ENCODE measurements around the gene SLC16A4.
A peak's percentile ranks its signal among the peaks of the same experiment; 100 is the strongest.
"Not testable (repeated sequence)": the region's sequence is repeated elsewhere in the genome, so short reads cannot be mapped to it uniquely, and the experiment has no call there.

The SLC16A4 gene

DNA sequence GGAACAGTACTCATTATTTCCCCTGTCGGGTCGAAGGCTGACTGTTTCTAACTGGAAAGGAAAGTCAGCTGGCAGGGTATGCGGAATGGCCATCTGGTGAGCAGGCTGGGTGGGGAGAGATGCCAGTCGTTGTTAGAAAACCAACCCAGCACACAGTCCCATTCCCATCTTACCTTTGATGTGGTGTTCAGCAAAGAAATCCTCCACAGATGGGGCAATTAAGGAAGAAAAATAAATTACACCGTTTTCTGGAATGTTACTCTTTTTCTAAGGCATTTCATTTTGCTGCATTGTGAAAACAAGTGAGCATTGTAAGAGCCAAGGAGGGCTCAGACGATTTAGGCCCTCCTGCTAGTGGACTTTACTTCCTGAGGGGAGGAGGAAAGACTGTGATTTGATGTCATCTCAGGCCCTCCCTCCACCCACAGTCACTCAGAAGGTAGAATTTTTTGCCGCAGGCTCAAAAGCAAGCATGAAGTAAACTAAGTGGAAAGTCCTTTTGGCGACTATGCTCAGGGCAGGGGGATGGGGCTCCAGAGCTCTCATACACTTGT is at the start of gene SLC16A4:
Gene SLC16A4, minus strand, starts transcription at position 335 of the 554 bp plus-strand sequence. CDS start 1,703 bp downstream, outside the sequence.
- no peak for DNase-seq (ENCODE audit: low read depth in 2 of 2)

DNA sequence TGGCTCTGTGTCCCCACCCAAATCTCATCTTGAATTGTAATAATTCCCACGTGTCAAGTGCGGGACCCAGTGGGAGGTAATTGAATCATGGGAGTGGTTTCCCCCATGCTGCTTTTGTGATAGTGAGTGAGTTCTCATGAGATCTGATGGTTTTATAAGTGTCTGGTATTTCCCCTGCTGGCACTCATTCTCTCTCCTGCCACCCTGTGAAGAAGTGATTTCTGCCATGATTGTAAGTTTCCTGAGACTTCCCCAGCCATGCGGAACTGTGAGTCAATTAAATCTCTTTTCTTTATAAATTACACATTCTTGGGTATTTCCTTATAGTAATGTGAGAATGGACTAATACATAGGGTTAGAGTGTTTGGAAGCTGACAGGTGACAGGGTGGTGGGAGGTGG is 49.0 kb upstream of the SLC16A4 start:
- not testable (repeated sequence) for DNase-seq (ENCODE audit: low read depth in 2 of 2)

DNA sequence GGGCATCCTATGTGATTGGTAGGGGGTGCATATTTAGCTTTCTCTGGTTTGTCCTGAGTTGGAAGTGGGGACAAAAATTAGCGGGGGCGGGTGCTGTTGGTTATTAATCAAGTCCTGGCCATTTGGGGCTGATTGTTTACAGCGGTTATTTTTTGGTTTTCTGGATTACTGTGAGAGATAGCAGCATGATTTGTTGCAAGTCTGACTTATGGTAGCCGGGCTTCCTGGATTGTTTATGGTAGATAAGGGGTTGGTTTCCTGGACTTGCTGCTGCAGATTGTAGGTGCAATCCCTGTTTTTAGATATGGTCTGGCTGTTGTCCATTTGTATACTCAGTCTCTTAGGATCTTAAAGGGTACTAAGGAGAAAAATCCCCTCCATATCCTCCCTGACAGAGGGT is 48.1 kb upstream of the SLC16A4 start:
- no peak for DNase-seq (ENCODE audit: low read depth in 2 of 2)

DNA sequence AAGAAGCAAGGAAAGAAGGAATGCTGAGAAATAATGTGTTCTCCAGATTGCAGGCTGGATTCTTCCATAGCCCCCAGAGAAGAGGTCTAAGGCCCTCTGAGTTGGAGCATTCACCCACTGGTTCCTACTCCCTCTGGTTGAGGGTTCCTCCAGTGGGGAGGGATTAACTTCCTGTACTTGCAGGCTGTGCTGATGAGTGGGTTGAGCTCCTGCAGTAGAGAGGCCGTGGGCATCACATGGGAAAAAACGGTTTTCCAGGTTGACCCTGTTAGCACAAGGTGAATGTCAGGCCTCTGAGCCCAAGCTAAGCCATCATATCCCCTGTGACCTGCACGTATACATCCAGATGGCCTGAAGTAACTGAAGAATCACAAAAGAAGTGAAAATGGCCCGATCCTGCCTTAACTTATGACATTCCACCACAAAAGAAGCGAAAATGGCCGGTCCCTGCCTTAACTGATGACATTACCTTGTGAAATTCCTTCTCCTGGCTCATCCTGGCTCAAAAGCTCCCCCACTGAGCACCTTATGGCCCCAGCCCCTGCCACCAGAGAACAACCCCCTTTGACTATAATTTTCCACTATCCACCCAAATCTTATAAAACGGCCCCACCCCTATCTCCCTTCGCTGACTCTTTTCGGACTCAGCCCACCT is 46.9 kb upstream of the SLC16A4 start:
- not testable (repeated sequence) for DNase-seq (ENCODE audit: low read depth in 2 of 2)

DNA sequence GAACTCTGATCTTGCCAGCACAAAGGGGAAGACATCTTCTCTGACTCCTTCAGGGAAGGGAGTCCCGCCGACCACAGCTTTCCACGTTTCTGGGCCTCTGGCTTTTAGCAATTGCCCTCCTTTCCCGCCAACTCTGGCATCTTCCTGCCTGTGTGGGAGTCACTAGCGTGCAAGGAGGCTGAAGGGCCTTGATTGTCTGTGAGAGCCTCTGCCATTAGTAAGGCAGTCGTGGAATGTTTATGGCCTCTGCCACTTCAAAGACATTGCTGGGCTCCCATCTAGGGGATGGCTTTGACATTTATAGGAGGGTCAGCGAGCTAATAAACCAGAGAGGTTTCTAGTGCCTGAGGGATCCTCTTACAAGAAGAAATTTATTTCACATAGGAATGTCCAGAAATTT is 45.8 kb upstream of the SLC16A4 start:
- DNase-seq (ENCODE audit: low read depth in 2 of 2): no peak

DNA sequence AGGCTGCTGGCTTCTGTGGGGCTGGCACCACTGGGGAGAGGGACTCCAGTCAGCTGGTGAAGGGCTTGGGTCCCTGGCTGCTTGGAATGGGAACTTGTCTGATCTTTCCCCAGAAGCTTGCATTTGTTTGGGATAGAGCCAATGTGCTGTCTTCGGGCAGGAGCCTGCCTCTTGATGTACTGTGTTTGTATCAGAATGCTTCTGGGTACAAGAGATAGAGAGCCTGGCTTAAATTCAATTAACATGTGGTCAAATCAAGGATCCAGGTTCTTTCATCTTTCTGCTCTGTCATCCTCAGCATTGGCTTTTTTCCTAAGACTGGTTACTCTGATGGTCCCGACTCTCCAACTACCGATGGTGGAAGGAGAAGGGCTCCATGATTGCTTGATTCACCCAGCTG is 44.1 kb upstream of the SLC16A4 start:
- no peak for DNase-seq (ENCODE audit: low read depth in 2 of 2)

DNA sequence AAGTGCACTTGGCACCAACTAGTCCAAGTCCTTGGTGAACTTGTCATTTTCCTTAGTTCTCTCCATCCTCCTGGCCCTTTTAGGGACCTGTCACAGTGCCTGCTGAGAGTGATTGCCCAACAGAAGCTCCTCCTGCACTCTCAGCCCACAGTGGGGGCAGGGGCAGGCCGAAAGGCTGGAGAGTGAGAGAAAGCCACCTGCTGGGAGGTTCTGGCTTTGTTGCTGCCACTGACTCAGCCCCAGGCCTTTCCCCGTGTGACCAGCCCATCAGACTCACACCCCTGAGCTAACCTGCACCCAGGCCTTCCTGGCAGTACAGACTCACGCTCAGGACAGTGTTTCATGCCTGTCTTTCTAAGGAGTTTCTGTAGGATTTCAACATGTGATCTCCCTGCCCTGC is 43.0 kb upstream of the SLC16A4 start:
- no peak for DNase-seq (ENCODE audit: low read depth in 2 of 2)

DNA sequence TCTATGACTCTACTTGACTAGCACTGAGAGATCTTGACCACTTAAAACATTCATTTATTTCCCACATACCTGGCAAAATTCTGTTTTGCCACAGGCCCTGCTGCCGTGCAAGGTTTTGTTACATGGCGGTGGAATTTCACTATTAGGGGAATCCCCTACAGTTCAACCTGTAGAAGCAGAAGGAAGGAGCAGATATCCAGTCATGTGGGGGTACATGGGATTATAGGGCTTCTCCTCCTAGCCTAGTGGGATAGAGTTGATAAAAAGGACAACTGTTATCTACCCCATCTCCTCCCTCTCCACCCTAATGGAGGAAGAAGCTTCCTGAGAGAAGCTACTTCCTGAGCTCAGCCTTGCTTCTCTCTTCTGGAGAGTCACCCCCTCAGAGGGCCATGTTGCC is 42.4 kb upstream of the SLC16A4 start:
- DNase-seq (ENCODE audit: low read depth in 2 of 2): no peak

DNA sequence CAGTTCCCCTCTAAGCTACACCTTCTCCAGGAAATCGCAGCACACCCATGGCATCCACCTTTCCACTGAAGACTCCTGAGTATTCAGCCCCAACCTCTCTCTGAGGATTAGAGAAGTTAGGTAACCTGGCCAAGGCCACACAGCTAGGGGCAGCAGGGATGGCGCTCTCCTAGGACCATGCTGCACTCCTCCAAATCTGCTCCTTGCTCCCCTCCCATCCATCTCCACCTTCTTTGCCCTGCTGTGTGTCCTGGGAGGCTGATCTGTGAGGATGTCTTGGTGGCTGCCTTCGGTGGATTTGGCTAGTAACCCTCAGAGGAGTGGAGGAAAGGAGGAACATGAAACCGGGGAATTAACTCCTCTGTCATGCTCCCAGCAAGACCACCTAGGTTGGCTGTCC is 40.1 kb upstream of the SLC16A4 start:
- DNase-seq (ENCODE audit: low read depth in 2 of 2): no peak

DNA sequence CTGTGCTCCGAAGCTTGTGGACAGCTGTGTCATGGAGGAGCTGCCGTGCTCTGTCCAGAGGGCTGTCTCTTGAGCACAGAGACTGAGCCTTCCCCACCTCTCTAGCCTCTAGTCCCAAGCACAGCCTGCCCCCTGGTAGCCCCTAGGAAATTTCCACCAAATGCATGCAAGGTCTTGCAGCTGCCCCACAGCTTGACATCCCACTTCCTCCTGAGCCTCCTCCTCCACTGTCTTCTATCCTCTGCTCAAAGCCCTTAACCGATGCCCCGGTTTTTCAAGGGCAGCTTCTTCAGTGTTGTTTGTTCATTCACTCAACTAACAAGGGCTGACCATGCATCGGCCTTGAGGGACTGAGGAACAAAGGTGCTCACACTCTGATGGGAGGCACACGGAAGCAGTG is 39.5 kb upstream of the SLC16A4 start:
- DNase-seq (ENCODE audit: low read depth in 2 of 2): no peak

DNA sequence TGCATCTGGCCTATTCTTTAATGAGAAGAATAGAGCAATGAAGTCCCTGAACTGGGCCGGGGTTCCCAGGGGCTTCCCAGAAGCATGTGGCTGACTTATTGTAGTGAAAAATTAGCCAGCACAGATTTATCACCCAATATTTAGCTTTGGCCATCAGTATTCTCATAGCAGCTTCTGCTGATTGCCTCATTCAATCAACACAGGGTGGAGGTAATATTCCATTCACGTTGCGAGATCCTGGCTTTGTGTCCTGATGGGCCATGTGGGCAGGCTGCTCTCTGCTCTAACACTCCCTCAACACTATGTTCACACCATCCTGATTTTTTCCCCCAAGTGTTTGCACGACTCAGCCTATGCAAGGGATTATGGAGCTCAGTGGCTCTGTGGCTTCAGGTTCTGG is 38.1 kb upstream of the SLC16A4 start:
- no peak for DNase-seq (ENCODE audit: low read depth in 2 of 2)

DNA sequence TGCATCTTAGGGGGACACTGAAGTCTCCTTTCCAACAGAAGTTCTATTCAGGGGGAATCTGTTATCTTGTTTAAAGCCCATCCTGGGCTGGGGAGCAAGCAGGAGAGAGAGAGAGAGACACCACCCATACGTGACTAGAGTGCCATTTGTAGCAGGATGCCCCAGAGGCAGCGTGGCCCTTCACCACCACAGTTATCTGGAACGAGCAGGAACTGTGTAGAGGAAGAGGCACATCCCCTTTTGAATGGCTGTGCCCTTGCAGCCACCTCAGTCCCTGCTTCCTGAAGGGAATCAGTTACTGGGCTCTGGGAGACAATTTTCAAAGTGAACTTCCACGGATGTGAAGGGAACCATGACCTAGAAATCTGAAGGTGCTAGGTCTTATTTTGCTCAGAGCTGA is 36.0 kb upstream of the SLC16A4 start:
- DNase-seq (ENCODE audit: low read depth in 2 of 2): no peak

DNA sequence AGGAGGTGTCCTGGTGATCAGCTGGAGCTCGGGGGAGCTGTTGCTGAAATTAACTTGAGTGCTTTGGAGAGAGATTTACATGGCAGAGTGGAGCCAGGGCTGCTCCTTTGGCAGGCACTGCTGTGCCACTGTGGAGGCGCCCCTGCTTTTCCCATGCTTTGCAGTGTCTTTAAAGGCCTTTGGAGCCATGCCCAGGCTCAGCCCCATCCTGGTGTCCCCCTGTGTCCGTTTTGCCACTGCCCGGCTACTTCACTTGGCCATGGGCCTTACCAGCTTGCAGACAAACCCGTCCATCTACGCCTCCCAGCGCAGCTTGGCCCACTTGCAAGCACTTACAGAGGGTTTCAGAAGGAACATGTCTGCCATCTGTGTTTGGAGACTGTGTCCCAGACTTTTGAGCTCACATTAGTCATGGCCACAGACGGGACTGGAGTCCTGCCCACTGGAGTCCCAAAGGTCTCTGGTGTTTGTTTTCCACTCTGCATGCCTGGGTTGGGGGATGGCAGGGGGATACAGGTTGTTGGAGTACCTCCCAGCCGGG is 34.9 kb upstream of the SLC16A4 start:
- no peak for DNase-seq (ENCODE audit: low read depth in 2 of 2)

DNA sequence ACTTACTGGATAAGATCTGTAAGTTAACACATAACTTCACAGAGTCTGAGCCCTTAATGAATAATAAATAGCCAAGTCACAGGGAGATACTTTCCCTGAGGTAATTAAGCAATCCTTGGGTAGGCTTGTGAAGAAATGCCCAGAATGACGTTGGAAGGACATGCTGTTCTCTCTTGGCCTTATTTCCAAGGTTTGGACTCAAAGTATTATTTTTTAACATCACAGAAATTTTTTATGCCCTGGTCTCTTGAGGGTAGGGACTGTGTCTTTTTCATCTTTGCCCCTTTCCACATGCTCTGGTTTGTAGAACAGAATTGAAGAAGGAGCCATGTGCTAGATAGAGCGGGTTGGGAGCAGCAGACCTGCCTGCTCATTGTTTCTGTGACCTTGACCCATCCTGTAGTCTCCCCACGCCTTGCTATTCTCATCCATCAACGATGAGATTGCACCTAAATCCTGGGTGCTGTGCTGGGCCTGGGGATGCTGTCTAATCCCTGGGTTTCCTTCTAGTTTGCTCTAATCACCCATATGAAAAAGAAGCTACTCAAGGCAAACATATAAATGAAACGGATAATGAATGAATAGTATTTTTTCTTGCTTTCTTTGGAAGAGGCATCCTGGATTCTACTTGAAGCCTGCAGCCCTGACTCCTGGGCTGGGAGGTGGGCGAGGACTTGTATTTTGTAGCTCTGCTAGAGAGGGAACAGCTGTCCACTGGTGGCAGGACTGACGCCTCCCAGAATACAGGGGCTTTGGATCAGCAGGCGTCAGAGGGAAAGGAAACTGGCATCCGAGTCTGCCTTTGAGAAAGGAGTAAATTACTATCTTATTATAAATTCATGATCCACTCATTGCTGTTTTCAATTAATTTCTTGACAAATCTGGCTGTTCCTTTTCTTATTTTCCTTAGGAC is 34.1 kb upstream of the SLC16A4 start:
- no peak for DNase-seq (ENCODE audit: low read depth in 2 of 2)

DNA sequence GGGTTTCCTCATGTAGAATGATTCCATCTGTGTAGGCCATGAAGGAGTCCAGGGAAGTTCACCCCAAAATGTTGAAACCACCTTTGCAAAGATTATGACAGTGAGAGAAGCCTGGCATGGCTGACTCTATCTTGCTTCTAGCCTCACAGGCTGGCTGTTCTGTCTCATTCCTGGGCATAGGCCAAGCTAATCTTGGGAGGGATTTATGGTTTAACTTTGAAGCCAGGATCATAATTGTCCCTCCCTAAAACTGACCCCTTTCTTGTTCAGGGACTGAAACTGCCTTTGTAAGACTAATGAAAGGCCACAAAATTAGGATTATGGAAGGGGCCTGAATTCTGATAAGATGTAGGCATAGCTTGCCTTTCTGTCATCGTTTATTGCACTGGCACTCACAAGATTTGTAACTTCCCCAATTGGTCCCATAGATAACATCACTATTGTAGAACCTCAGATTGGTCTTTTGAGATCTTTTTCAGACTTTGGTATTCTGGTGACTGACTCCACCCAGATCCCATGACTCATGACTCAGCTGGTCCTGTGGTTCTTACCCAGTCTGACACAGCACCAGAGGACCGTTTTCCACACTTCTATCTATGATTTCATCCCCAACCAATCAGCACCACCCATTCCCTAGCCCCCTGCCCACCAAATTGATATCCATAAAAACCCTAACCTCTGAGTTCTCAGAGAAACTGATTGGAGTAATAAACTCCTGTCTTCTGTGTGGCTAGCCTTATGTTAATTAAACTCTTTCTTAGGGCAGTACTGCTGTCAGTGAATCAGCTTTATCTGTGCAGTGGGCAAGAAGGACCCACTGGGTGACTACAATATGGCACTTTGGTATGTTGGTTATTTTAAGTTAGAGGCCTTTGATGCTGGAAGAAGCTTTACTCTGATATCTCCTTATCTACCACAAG is 30.3 kb upstream of the SLC16A4 start:
- peak in 1 of 2 donors; percentile 1 for DNase-seq (ENCODE audit: low read depth in 2 of 2)

DNA sequence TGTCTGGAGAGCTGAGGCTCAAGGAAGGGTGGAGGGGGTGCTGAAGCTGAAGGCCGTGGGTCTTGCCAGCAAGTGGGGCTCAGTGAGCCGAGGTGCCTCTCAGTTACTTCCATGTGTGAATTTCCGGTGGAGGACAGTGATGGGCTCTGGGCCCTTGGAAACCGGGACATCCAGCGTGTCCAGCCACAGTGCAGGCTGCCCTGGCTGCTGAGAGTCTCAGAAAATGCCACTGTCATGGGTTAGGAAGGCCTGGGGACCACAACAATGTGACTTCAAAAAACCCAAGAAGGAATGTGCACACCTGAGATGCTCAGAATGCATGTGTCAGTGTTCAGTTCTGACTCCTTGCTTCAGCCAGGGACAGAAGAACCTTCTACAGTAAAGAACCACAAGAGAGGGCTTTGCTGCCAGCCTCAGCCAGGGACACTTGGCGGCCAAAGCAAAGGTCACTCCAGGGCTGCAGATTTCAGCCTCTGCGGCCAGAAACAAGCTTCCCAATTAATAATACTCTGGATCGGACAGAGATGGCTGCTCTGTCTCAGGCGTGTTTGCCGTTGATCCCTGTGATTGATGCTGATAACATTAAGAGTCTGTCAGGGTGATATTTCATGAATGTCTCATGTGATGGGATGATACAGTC is 29.3 kb upstream of the SLC16A4 start:
- DNase-seq (ENCODE audit: low read depth in 2 of 2): no peak

DNA sequence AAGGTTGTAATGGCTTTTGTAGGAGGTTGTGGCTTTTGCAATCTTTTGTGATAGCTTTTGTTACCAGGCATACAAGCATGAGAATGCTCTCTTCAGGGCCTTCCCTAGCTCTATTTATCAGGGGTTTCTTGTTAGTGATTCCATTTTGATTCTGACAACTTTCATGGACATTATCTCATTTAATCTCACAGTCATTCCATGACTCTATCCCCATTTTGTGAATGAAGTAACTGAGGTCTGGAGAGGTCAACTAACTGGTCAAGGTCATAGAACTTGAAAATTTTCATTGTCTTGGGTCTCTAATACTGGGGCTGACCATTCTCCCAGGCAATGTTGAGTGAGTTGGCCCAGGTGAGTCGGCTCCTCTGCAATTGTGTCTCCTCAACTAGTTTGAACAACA is 27.9 kb upstream of the SLC16A4 start:
- DNase-seq (ENCODE audit: low read depth in 2 of 2): no peak

DNA sequence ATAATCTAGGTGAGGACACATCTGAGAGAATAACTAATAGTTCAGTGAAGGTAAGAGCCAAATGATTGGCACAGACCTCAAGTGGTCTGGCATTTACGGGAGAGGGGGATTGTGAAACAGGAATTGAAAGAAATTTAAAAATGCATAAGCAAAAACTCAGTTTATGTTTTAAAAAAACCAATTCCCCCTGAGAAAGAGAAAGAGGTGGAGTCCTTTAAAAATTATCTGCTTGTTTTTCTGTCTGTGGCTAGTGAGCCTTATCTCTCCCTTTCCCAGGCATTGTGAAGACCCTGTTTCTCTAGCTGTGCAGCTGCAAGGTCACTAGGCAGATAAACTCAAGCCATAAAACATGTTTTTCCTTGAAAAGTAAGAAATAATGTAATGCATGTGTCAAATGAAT is 22.2 kb upstream of the SLC16A4 start:
- DNase-seq (ENCODE audit: low read depth in 2 of 2): not testable (repeated sequence)

DNA sequence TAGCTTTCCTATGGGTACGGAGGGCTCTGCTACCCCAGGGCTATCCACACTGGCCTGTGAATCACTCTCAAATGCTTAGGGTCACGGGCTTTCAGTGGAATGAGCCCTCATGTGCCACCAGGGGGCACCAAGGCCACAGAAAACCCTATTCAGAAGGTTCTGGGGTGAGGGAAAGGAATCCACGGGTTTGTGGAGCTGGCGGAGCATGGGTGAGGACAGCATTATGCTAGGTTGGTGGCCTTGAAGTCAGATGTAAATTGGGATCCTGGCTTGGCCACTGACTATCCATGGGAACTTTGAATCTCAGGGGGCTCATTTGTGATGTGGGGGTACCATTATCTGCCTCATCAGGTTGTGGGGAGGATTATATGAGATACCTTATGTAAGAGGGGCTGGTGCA is 21.8 kb upstream of the SLC16A4 start:
- DNase-seq (ENCODE audit: low read depth in 2 of 2): peak; percentile 13 to 19

DNA sequence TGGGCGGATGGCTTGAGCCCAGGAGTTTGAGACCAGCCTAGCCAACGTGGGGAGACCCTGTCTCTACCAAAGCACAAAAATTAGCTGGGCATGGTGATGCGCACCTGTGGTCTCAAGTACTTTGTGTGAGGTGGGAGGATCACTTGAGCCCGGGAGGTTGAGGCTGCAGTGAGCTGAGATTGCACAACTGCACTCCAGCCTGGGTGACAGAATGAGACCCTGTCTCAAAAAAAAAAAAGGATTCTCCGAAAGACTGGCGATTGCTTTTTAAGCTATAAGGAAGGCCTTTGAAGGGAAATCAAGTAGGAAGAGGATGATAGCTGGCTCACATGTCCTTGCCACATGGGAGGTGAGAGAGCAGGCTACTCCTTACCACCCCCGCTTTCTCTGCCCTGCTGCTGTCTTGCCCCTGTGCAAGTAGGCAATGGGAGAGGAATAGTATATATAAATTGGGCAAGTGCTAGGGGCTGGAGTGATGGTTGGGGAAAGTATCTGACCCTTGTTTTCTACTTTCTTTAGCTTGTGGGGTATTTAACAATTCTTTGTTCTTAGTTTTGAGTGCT is 20.4 kb upstream of the SLC16A4 start:
- DNase-seq (ENCODE audit: low read depth in 2 of 2): no peak

DNA sequence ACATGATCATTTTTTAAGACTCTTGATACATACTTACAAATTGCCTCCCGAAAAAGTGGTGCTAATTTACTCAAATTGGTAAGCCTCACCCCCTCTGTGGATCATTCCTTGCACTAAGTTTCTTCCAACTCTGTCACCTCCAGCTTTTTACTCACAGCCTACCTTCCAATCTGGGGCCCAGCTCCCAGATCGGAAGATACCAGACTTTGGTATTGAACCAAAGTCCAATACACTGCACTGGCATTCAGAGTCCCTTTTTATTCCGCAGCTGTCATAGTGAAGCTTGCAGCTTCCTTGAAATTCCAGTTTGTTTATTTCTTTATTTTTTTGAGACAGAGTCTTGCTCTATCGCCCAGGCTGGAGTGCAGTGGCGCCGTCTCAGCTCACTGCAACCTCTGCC is 18.5 kb upstream of the SLC16A4 start:
- DNase-seq (ENCODE audit: low read depth in 2 of 2): no peak

Data from stimulated activated CD8-positive, alpha-beta memory T cell treated with anti-CD3 and anti-CD28 coated beads, Interleukin-15, amount 100 ng/mL, for 4 hours (primary cell).